Neural progenitor cell (in vitro differentiated cells): Measurements from ENCODE around the gene PRPF40A.

Experiments
- CTCF ChIP-seq: fragments of 200-600 bp; sonication (generic); IDR thresholded peaks from 2 replicates; pipeline ENCODE4 v1.5.1; 2017; ENCODE audit warnings: antibody characterized with exemption, mild to moderate bottlenecking
- EZH2 ChIP-seq: fragments of 200-600 bp; sonication (generic); IDR thresholded peaks from 2 replicates; pipeline ENCODE4 v1.6.1; 2017; ENCODE audit warnings: antibody characterized with exemption, mild to moderate bottlenecking, moderate library complexity
- EZH2phosphoT487 ChIP-seq: fragments of 200-600 bp; sonication (generic); IDR thresholded peaks from 2 replicates; pipeline ENCODE4 v1.6.1; 2017; ENCODE audit warnings: antibody characterized with exemption

DNA sequence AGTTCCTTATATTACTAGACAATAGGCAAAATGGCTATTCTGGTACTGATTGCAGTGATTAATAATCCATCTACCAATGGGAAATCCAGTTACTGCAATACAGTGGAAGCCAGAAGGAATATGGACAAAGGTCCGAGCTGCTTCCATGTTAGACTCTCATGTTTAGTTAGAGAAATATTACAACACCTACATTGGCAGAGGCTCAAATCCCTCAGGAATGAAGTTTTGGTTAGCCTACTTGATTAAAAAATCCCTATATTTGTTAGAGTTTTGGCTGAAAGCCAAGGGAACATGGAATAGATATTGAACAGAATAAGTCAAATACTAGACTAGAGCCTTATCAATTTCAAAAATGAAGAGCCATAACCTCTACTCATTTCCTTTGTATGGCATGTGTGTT lies 49.7 kb upstream of the PRPF40A start:
- no peak for TF ChIP-seq CTCF
- TF ChIP-seq EZH2phosphoT487 = no peak
- no peak for TF ChIP-seq EZH2
